BLaER1 treated with 17β-estradiol and CSF1 and Interleukin-3, amounts not matched to agents 10 nM and 100 nM (cell line): ENCODE data around the gene GABBR1.

Source experiments
- H3K27ac ChIP-seq, 11 experiments: shearing (Covaris generic); formaldehyde crosslinking; 2 replicates each; pipeline ENCODE4 v1.8.1; 2022
- H3K27me3 ChIP-seq, 11 experiments: shearing (Covaris generic); formaldehyde crosslinking; 2 replicates each; pipeline ENCODE4 v1.8.1; 2022
- H3K36me3 ChIP-seq, 11 experiments: shearing (Covaris generic); formaldehyde crosslinking; 2 replicates each; pipeline ENCODE4 v1.8.1; 2022
- H3K4me1 ChIP-seq, 10 experiments: shearing (Covaris generic); formaldehyde crosslinking; 2 replicates each; pipeline ENCODE4 v1.8.1; 2022
- H3K4me2 ChIP-seq, 11 experiments: shearing (Covaris generic); formaldehyde crosslinking; 2 replicates each; pipeline ENCODE4 v1.8.1; 2022
- H3K4me3 ChIP-seq, 10 experiments: shearing (Covaris generic); formaldehyde crosslinking; 2 replicates each; pipeline ENCODE4 v1.8.1; 2022
- H3K9ac ChIP-seq, 11 experiments: shearing (Covaris generic); formaldehyde crosslinking; 2 replicates each; pipeline ENCODE4 v1.8.1; 2022
- H3K9me3 ChIP-seq, 11 experiments: shearing (Covaris generic); formaldehyde crosslinking; replicated peaks in 1 of 11; 2 replicates each; pipeline ENCODE4 v1.8.1; 2022
- H4K20me1 ChIP-seq, 11 experiments: shearing (Covaris generic); formaldehyde crosslinking; 2 replicates each; pipeline ENCODE4 v1.8.1; 2022
- Cebpa-rat ChIP-seq, 11 experiments: shearing (Covaris generic); IDR thresholded peaks; 2 replicates each; pipeline ENCODE4 v1.8.1; 2022

Gene GABBR1

DNA sequence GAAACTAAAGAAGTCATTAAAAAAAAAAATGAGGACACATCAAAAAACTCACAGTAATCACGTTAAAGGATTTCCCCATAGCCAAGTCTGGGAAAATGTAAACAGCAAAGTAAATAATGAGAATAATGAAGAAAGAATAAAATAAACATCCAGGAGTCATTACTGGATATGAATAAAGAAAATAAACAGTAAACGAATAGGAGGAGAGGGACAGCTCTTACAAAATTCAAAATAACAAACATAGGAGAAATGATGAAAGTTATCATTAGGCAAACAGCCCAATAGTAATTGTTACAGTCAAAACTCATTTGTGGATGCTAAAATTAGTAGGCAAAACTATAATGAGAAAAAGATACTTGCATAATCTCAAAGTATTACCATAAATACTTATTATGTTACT lies 65.4 kb downstream of the GABBR1 start:
- Histone ChIP-seq H3K9me3 (no peaks in the 10 kb centered on the region), H4K20me1 (no peaks in the 10 kb centered on the region), H3K27me3 (no peaks in the 10 kb centered on the region), H3K4me2 (no peak overlapping the region), H3K4me3 (no peak overlapping the region), H3K4me1 (peaks cover 0 to 9% (median 0%) of the 10 kb centered on the region in 10 experiments; a peak in 5 of 20 replicates), H3K27ac (no peak overlapping the region), H3K36me3 (no peaks in the 10 kb centered on the region), H3K9ac (no peak overlapping the region)
- TF ChIP-seq Cebpa-rat (IDR thresholded peaks at IDR 0.05) = no peak

DNA sequence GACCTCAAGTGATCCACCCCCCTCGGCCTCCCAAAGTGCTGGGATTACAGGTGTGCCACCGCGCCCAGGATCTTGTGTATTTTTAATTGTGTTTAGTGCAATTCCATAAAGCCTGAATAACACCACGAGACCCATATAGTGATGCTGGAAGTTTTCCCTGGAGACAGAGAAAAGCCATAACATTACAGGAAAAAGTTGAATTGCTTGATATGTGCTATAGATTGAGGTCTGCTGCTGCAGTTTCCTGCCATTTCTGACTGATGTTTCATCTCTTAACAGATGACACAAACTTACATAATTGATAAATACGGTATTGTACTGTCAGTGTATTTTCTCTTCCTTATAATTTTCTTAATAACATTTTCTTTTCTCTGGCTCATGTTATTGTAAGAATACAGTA lies 66.1 kb downstream of the GABBR1 start:
- H3K4me1 ChIP-seq = peaks cover 0 to 9% (median 0%) of the 10 kb centered on the region in 10 experiments; a peak in 5 of 20 replicates
- H3K9ac ChIP-seq = no peak overlapping the region
- no peak for TF ChIP-seq Cebpa-rat (IDR thresholded peaks at IDR 0.05)
- H4K20me1 ChIP-seq = no peaks in the 10 kb centered on the region
- H3K4me2 ChIP-seq = no peak overlapping the region
- no peaks in the 10 kb centered on the region for H3K9me3 ChIP-seq
- H3K4me3 ChIP-seq = no peak overlapping the region
- no peak overlapping the region for H3K27ac ChIP-seq
- no peaks in the 10 kb centered on the region for H3K27me3 ChIP-seq
- no peaks in the 10 kb centered on the region for H3K36me3 ChIP-seq

DNA sequence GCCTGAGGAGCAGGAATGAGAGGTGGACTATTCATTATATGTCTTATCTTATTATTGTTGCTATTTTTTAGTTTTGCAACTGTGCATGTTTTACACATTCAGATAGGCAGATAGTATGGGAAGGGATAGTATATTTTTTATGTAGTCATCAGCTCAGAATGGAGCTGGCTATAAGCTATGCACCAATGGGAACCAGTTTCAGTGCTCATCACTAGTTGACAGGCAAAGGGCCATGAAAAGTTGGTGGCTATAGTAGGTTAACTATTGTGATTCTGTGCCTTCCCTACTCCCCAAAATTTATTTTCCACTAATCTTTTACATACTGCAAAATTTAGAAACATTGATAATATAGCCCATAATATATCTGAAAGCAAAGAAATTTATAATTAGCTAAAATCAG lies 68.1 kb downstream of the GABBR1 start:
- H3K4me1 ChIP-seq = peaks cover 0 to 9% (median 0%) of the 10 kb centered on the region in 10 experiments; a peak in 5 of 20 replicates
- no peak for TF ChIP-seq Cebpa-rat (IDR thresholded peaks at IDR 0.05)
- H3K36me3 ChIP-seq = no peaks in the 10 kb centered on the region
- no peak overlapping the region for H3K4me3 ChIP-seq
- H3K27ac ChIP-seq = no peak overlapping the region
- H3K9me3 ChIP-seq = no peaks in the 10 kb centered on the region
- no peaks in the 10 kb centered on the region for H4K20me1 ChIP-seq
- H3K9ac ChIP-seq = no peak overlapping the region
- H3K27me3 ChIP-seq = no peaks in the 10 kb centered on the region
- H3K4me2 ChIP-seq = no peak overlapping the region

DNA sequence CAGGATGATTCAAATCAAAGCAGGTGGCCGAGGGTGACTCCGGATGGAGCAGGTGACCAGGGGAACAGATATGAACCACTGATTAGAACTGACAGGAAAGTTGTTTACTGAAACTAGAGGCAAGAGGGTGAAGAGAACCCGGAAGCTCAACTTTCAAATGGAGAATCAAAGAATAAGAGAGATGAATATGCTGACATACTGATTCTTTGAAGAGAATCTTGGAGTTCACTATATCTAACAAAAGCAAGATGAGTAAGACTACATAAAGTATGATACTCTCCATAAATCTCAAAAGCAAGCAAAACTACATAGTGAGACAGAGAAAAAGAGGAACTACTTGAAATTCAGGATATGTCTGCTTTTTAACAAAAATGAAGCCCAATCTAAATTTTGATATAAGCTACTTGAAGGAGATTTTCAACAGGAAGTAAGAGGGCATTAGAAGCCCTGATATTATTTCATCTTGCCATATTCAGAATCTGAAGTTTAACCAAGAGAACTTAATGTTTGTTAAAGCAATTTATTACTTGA lies 69.5 kb downstream of the GABBR1 start:
- Histone ChIP-seq H3K4me2 (peak overlapping the region in 2 of 11 experiments; percentile 9 to 56; a peak in 4 of 22 replicates), H3K4me1 (peaks cover 0 to 9% (median 0%) of the 10 kb centered on the region in 10 experiments; a peak in 5 of 20 replicates), H3K27me3 (no peaks in the 10 kb centered on the region), H4K20me1 (no peaks in the 10 kb centered on the region), H3K9ac (no peak overlapping the region), H3K9me3 (no peaks in the 10 kb centered on the region), H3K36me3 (no peaks in the 10 kb centered on the region), H3K4me3 (no peak overlapping the region), H3K27ac (no peak overlapping the region)
- TF ChIP-seq Cebpa-rat (IDR thresholded peaks at IDR 0.05) = no peak

DNA sequence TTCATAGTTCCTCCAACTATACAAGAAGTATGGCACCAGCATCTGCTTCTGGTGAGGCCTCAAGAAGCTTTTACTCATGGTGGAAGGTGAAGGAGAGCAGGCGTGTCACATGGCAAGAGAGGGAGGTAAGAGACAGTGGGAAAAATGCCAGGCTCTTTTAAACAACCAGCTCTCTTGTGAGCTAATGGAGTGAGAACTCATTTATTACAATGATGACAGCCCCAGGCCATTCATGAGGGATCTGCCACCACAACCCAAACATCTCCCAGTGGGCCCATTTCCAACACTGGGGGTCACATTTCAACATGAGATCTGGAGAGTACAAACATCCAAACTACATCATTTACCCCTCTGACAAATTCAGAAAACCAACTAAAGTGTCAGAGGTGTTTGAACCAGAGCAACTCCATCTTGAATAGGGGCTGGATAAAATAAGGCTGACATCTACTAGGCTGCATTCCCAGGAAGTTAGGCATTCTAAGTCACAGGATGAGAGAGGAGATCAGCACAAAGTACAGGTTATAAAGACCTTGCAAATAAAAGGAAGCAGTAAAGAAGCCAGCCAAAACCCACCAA lies 71.3 kb downstream of the GABBR1 start:
- Histone ChIP-seq H3K9me3 (no peaks in the 10 kb centered on the region), H3K27me3 (no peaks in the 10 kb centered on the region), H4K20me1 (no peaks in the 10 kb centered on the region), H3K4me2 (no peak overlapping the region), H3K27ac (no peak overlapping the region), H3K36me3 (no peaks in the 10 kb centered on the region), H3K4me1 (peaks cover 0 to 9% (median 0%) of the 10 kb centered on the region in 10 experiments; a peak in 5 of 20 replicates), H3K4me3 (no peak overlapping the region), H3K9ac (no peak overlapping the region)
- TF ChIP-seq Cebpa-rat (IDR thresholded peaks at IDR 0.05) = no peak

DNA sequence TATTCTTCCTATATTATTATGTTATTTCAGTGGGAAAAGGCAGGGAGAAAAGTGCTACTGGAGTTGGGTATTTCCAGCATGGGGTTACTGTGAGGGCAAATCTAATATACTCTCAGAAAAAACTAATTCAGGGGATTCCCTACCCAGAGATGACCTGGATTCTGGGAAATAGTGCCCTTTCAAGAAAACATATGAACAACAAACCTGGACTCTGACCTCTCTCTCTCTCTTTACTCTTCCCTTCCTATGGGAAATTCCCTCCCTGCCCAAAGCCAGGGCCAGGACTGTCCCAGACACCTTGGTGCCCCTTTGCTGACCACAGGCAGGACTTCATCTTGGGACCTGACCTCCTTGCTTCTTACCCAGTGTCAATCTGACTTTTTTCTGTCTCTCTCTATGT lies 71.9 kb downstream of the GABBR1 start:
- TF ChIP-seq Cebpa-rat (IDR thresholded peaks at IDR 0.05) = no peak
- Histone ChIP-seq H3K4me2 (no peak overlapping the region), H3K9ac (no peak overlapping the region), H4K20me1 (no peaks in the 10 kb centered on the region), H3K27me3 (no peaks in the 10 kb centered on the region), H3K27ac (no peak overlapping the region), H3K4me3 (no peak overlapping the region), H3K36me3 (no peaks in the 10 kb centered on the region), H3K9me3 (no peaks in the 10 kb centered on the region), H3K4me1 (peaks cover 0 to 9% (median 0%) of the 10 kb centered on the region in 10 experiments; a peak in 5 of 20 replicates)

DNA sequence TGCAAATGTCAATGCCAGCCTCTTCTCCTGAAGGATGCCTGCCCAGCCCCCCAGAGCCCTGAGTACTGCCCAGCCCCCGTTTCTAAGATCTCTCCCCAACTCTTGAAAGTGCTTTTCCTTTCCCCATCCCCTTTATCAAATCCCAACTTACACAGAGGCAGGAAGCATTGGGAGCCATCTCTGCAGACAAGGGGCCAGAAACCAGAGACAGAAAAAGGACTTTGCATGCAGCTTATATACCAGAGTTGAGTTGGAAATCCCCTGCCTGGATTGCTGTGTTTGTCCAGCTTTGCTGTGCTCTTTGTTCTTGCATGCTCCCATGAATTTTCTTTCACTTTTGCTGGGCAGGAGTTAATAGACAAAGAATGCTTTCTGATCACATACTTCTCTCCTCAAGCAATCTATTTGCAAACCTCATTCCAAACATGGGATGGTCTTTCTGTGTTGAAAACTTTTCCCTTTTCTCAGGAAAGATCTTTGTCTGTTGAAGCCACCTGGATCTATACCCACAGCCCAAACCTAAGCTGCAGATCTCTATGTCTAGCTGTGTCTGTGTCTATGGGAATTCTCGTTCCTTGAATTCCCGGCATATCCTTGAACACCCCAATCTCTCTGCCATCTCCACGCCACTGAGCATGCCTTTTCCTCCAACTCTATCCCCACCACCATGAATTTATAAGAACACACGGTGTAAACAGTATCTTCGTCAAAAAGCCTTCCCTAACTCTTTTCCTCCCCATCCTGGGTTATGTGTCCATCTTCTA lies 73.3 kb downstream of the GABBR1 start, which contains the start of gene UBD:
Gene UBD (minus strand): TSS at position 209 of the 764 bp plus-strand sequence. CDS start 31 bp downstream, at position 178.
- no peak for TF ChIP-seq Cebpa-rat (IDR thresholded peaks at IDR 0.05)
- Histone ChIP-seq H3K27me3 (no peaks in the 10 kb centered on the region), H3K27ac (no peak within 1 kb of the TSS)

DNA sequence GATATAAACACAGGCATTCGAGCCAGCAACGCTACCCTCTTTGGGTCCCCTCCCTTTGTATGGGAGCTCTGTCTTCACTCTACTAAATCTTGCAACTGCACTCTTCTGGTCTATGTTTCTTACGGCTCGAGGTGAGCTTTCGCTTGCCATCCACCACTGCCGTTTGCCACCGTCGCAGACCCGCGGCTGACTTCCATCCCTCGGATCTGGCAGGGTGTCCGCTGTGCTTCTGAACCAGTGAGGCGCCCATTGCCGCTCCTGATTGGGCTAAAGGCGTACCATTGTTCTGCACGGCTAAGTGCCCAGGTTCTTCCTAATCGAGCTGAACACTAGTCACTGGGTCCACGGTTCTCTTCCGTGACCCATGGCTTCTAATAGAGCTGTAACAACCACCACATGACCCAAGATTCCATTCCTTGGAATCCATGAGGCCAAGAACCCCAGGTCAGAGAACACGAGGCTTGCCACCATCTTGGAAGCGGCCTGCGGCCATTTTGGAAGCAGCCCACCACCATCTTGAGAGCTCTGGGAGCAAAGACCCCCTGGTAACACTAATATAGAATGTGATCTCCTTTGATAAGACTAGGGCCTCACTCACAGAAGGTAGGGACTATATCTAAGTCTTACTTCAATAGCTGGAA lies 74.4 kb downstream of the GABBR1 start:
- Histone ChIP-seq H3K27me3 (no peaks in the 10 kb centered on the region), H4K20me1 (no peaks in the 10 kb centered on the region), H3K9me3 (peaks cover 7 to 15% (median 12%) of the 10 kb centered on the region in 11 experiments), H3K36me3 (no peaks in the 10 kb centered on the region), H3K27ac (no peak overlapping the region), H3K9ac (no peak overlapping the region), H3K4me1 (peaks cover 0 to 7% (median 0%) of the 10 kb centered on the region in 10 experiments; a peak in 5 of 20 replicates), H3K4me3 (no peak overlapping the region), H3K4me2 (no peak overlapping the region)
- no peak for TF ChIP-seq Cebpa-rat (IDR thresholded peaks at IDR 0.05)

More for the DNA sequence above, 73.3 kb downstream of the GABBR1 start, which contains the start of gene UBD:
- Histone ChIP-seq H3K9me3 (peaks cover 0 to 4% (median under 1%) of the 10 kb centered on the region in 11 experiments; a peak in 4 of 22 replicates), H3K4me3 (no peak within 1 kb of the TSS), H3K4me1 (peaks cover 0 to 9% (median 0%) of the 10 kb centered on the region in 10 experiments; a peak in 5 of 20 replicates), H3K9ac (no peak within 1 kb of the TSS), H4K20me1 (no peaks in the 10 kb centered on the region), H3K36me3 (no peaks in the 10 kb centered on the region), H3K4me2 (no peak within 1 kb of the TSS)

DNA sequence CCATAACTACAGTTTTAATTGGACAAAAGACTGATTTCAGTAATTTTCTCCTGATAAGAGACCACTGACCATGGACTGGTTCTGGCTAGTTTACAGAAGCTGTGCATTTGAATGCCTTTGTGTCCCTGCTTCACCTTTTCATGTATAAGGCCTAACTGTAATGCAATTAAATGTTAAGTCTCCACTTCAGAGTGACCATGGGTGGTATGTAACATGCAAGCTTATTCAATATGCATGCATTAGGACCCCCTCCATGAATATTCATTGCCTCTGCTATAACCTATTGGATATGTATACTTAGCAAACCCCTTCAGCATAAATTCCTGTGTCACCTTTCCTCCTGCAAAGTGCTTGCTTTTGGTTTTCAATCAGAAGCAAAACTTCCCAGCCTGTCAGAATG lies 75.7 kb downstream of the GABBR1 start:
- Histone ChIP-seq H4K20me1 (no peaks in the 10 kb centered on the region; a peak in 1 of 22 replicates), H3K27me3 (no peaks in the 10 kb centered on the region), H3K36me3 (no peaks in the 10 kb centered on the region), H3K9me3 (peaks cover 14 to 23% (median 18%) of the 10 kb centered on the region in 11 experiments), H3K4me3 (no peak overlapping the region), H3K4me2 (no peak overlapping the region), H3K4me1 (no peaks in the 10 kb centered on the region), H3K9ac (no peak overlapping the region), H3K27ac (no peak overlapping the region)
- TF ChIP-seq Cebpa-rat (IDR thresholded peaks at IDR 0.05) = no peak
